Astrocyte (in vitro differentiated cells and primary cell): Measurements from ENCODE around the gene RPRD1B. TPM values are rescaled to one million over a fixed set of nuclear protein-coding genes. Genes with fewer than 3 reads are reported as not detected.

ENCODE experiments used
- DNase-seq: peaks from one replicate; pipeline ENCODE4 v3.0.0-alpha.2; 2010; ENCODE audit warnings: low read depth
- FAIRE-seq: peaks from 2 replicates; lab custom pipeline; 2011; peaks lifted over from hg19 to GRCh38; lab: Jason Lieb, UNC
- H2AFZ ChIP-seq: 2 replicates; pipeline ENCODE4 v1.6.0; 2012; ENCODE audit warnings: low read depth, low read length, inconsistent platforms
- H3K27ac ChIP-seq: 2 replicates; pipeline ENCODE4 v1.5.1; 2011; ENCODE audit warnings: low read depth, low read length, inconsistent platforms
- H3K27me3 ChIP-seq: 2 replicates; pipeline ENCODE4 v1.6.0; 2011; ENCODE audit warnings: low read length, inconsistent platforms; ENCODE audit not compliant: insufficient read depth
- H3K36me3 ChIP-seq: 2 replicates; pipeline ENCODE4 v1.5.1; 2011; ENCODE audit warnings: low read length, inconsistent platforms; ENCODE audit not compliant: insufficient read depth
- H3K4me1 ChIP-seq: 2 replicates; pipeline ENCODE4 v1.5.1; 2011; ENCODE audit warnings: low read length, inconsistent platforms; ENCODE audit not compliant: insufficient read depth
- H3K4me2 ChIP-seq: 2 replicates; pipeline ENCODE4 v1.6.0; 2012; ENCODE audit warnings: low read length, inconsistent platforms
- H3K4me3 ChIP-seq: 2 replicates; pipeline ENCODE4 v1.5.1; 2011; ENCODE audit warnings: low read depth, mild to moderate bottlenecking, low read length, inconsistent platforms; ENCODE audit not compliant: insufficient read depth
- H3K79me2 ChIP-seq: 2 replicates; pipeline ENCODE4 v1.6.0; 2012; ENCODE audit warnings: mild to moderate bottlenecking, low read length, inconsistent platforms; ENCODE audit not compliant: insufficient read depth
- H3K9ac ChIP-seq: 2 replicates; pipeline ENCODE4 v1.6.0; 2012; ENCODE audit warnings: mild to moderate bottlenecking, low read length, inconsistent platforms
- H3K9me3 ChIP-seq: 2 replicates; pipeline ENCODE4 v1.5.1; 2012; ENCODE audit warnings: low read depth, mild to moderate bottlenecking, low read length, inconsistent platforms; ENCODE audit not compliant: insufficient read depth
- H4K20me1 ChIP-seq: 2 replicates; pipeline ENCODE4 v1.6.0; 2012; ENCODE audit warnings: low read length, inconsistent platforms; ENCODE audit not compliant: insufficient read depth
- H3K27ac Mint-ChIP-seq: one replicate; pipeline ENCODE4 v1.8.0; 2021; ENCODE audit warnings: mild to moderate bottlenecking, mixed read lengths; ENCODE audit not compliant: unreplicated experiment
- H3K27me3 Mint-ChIP-seq: one replicate; pipeline ENCODE4 v1.8.0; 2021; ENCODE audit warnings: low read depth, mixed read lengths; ENCODE audit not compliant: unreplicated experiment
- H3K36me3 Mint-ChIP-seq: one replicate; pipeline ENCODE4 v1.8.0; 2021; ENCODE audit warnings: low read depth, mixed read lengths; ENCODE audit not compliant: unreplicated experiment
- H3K4me1 Mint-ChIP-seq: one replicate; pipeline ENCODE4 v1.8.0; 2021; ENCODE audit warnings: low read depth, mixed read lengths; ENCODE audit not compliant: unreplicated experiment
- H3K4me3 Mint-ChIP-seq: one replicate; pipeline ENCODE4 v1.8.0; 2021; ENCODE audit warnings: mild to moderate bottlenecking, moderate library complexity, mixed read lengths; ENCODE audit not compliant: unreplicated experiment
- H3K9me3 Mint-ChIP-seq: one replicate; pipeline ENCODE4 v1.8.0; 2021; ENCODE audit warnings: mild to moderate bottlenecking, mixed read lengths; ENCODE audit not compliant: unreplicated experiment
- EZH2 ChIP-seq: IDR thresholded peaks from 2 replicates; pipeline ENCODE4 v1.6.1; 2012; ENCODE audit warnings: mild to moderate bottlenecking, low read length, inconsistent platforms; ENCODE audit not compliant: insufficient read depth
- total RNA-seq: library from RNA; stranded (reverse); gene quantifications from 2 replicates; pipeline ENCODE4 v1.2.1, GENCODE V29; 2021
- TF ChIP-seq, protein P1 (sequence below): IDR thresholded peaks from 2 replicates; pipeline ENCODE4 v1.5.1; 2011; ENCODE audit warnings: low read depth, mild to moderate bottlenecking, inconsistent platforms, low read length, moderate library complexity; ENCODE audit not compliant: insufficient read depth

RPRD1B gene
- total RNA-seq, 1 donor from 2014 or later: 20.7 TPM

DNA sequence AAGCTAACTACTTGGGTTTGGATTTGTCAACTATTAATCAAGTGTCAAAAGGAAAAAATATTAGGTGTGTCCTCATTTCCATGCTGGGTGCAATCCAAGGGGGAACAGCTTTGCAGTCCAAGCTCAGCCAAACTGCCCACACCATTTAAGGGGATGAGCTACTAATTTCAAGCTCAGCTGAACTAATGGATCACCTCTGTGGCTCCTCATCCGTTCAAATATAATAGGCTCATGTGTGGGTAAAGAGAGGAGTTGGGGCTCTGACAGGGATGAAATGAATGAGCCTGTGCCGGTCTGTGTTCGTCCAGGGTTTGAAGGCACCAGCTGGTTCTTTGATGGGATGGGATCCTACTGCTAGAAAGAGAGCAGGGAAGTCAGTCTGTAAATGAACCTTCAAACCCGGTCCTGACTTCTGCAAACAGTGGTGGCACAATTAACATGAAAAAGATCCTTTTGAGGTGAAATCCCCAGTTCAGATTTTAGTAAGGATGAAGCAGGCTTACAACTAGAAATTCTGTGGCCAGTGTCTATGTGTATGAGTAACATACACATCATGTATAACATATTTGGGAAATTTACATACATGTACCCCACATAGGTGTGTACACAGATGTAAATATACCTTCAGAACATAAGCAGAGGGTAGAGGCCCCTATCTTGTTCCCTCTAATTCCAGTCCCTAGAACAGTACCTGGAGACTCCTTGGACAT is 42.2 kb upstream of the RPRD1B start:
- no peaks in the 10 kb centered on the region for H3K9me3 ChIP-seq
- H3K27me3 Mint-ChIP-seq: no peaks in the 10 kb centered on the region
- H2AFZ ChIP-seq: no peak overlapping the region
- no peak for TF ChIP-seq EZH2
- TF ChIP-seq, protein P1, sequence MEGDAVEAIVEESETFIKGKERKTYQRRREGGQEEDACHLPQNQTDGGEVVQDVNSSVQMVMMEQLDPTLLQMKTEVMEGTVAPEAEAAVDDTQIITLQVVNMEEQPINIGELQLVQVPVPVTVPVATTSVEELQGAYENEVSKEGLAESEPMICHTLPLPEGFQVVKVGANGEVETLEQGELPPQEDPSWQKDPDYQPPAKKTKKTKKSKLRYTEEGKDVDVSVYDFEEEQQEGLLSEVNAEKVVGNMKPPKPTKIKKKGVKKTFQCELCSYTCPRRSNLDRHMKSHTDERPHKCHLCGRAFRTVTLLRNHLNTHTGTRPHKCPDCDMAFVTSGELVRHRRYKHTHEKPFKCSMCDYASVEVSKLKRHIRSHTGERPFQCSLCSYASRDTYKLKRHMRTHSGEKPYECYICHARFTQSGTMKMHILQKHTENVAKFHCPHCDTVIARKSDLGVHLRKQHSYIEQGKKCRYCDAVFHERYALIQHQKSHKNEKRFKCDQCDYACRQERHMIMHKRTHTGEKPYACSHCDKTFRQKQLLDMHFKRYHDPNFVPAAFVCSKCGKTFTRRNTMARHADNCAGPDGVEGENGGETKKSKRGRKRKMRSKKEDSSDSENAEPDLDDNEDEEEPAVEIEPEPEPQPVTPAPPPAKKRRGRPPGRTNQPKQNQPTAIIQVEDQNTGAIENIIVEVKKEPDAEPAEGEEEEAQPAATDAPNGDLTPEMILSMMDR: no peak
- H4K20me1 ChIP-seq: peaks cover 19% of the 10 kb centered on the region
- H3K4me3 ChIP-seq: peak overlapping the region; percentile 27
- no peak overlapping the region for H3K4me3 Mint-ChIP-seq
- H3K36me3 ChIP-seq: no peaks in the 10 kb centered on the region
- FAIRE-seq: no peak
- no peaks in the 10 kb centered on the region for H3K9me3 Mint-ChIP-seq
- H3K9ac ChIP-seq: peak overlapping the region; percentile 41
- peak overlapping the region; percentile 22 for H3K27ac Mint-ChIP-seq
- peak overlapping the region; percentile 26 for H3K27ac ChIP-seq
- peak overlapping the region; percentile 73 for H3K4me2 ChIP-seq
- no peak for DNase-seq
- H3K4me1 Mint-ChIP-seq: peaks cover 47% of the 10 kb centered on the region
- peaks cover 58% of the 10 kb centered on the region for H3K4me1 ChIP-seq
- H3K27me3 ChIP-seq: no peaks in the 10 kb centered on the region
- H3K79me2 ChIP-seq: no peaks in the 10 kb centered on the region
- H3K36me3 Mint-ChIP-seq: peaks cover 13% of the 10 kb centered on the region

DNA sequence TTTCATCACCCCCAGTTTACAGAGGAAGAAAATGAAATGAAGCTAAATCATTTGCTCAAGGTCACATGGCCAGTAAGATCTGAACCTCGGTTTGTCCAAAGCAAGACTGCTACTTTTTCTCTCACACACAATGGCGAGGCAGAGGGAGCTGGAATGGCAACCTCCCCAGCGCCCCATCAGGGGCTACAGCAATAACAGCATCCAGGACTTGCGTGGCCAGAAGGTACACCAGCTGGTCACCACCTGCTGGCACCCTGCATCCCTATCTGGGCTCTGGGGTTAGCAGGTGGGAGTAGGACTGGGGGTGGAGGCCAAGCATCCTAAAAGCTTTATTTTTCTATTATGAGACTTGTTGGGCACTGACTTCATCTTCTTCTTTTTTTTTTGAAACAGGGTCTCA is 41.6 kb upstream of the RPRD1B start:
- no peaks in the 10 kb centered on the region for H3K79me2 ChIP-seq
- Mint-ChIP-seq H3K27ac (no peak overlapping the region), H3K36me3 (peaks cover 14% of the 10 kb centered on the region), H3K27me3 (no peaks in the 10 kb centered on the region), H3K4me1 (peaks cover 47% of the 10 kb centered on the region), H3K9me3 (no peaks in the 10 kb centered on the region), H3K4me3 (no peak overlapping the region)
- H3K4me1 ChIP-seq: peaks cover 56% of the 10 kb centered on the region
- H3K27me3 ChIP-seq: no peaks in the 10 kb centered on the region
- H3K27ac ChIP-seq: no peak overlapping the region
- H3K9me3 ChIP-seq: no peaks in the 10 kb centered on the region
- FAIRE-seq: no peak
- H3K36me3 ChIP-seq: peaks cover 4% of the 10 kb centered on the region
- TF ChIP-seq, protein P1: no peak
- TF ChIP-seq EZH2: no peak
- H2AFZ ChIP-seq: no peak overlapping the region
- no peak overlapping the region for H3K9ac ChIP-seq
- H3K4me3 ChIP-seq: no peak overlapping the region
- no peak for DNase-seq
- H4K20me1 ChIP-seq: peaks cover 19% of the 10 kb centered on the region
- H3K4me2 ChIP-seq: no peak overlapping the region

DNA sequence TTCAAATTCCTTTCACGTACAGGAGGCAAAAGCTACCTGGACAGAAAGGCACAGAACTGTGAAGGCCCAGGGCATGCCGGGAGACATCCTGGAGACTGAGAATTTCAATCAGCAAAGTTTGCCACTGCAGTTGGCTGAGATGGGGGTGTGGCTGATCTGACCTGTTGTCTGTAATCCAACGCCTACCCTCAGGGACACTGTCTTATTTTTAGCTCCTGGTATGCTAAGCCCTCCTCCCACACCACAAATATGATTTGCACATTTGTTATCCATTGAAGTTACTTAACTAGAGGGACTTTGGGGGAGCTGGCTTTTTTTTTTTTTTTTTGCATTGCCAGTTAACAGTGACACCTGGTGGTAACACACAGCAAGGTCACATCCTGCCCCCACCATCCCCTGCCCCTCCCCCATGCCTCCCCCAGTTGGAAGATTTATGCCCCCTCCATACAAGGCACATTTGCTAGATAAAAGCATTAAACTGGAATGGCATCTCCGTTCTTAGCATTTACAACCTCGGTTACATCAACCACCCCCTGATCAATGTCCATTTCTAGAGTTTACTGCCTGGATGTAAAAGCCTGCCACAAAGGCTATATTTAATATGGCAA is 40.6 kb upstream of the RPRD1B start:
- no peak overlapping the region for H3K27ac Mint-ChIP-seq
- peaks cover 16% of the 10 kb centered on the region for H3K36me3 Mint-ChIP-seq
- H3K79me2 ChIP-seq: no peaks in the 10 kb centered on the region
- peak overlapping the region; percentile 28 for H3K4me2 ChIP-seq
- peak; percentile 86 for DNase-seq
- H2AFZ ChIP-seq: no peak overlapping the region
- H3K4me3 Mint-ChIP-seq: no peak overlapping the region
- H3K4me1 Mint-ChIP-seq: peaks cover 47% of the 10 kb centered on the region
- H3K36me3 ChIP-seq: peaks cover 5% of the 10 kb centered on the region
- no peaks in the 10 kb centered on the region for H3K9me3 Mint-ChIP-seq
- H3K9ac ChIP-seq: no peak overlapping the region
- no peak overlapping the region for H3K27ac ChIP-seq
- TF ChIP-seq, protein P1: no peak
- no peak for TF ChIP-seq EZH2
- peaks cover 51% of the 10 kb centered on the region for H3K4me1 ChIP-seq
- H3K27me3 ChIP-seq: no peaks in the 10 kb centered on the region
- H3K27me3 Mint-ChIP-seq: no peaks in the 10 kb centered on the region
- peak; percentile 54 for FAIRE-seq
- H3K9me3 ChIP-seq: no peaks in the 10 kb centered on the region
- no peak overlapping the region for H3K4me3 ChIP-seq
- H4K20me1 ChIP-seq: peaks cover 19% of the 10 kb centered on the region
